GM23338 (cell line): Measurements from ENCODE around the gene MBOAT7. TPM values are rescaled to one million over a fixed set of nuclear protein-coding genes. Genes with fewer than 3 reads are reported as not detected.
A peak's percentile ranks its signal among the peaks of the same experiment; 100 is the strongest.
"Not testable (repeated sequence)": the region's sequence is repeated elsewhere in the genome, so short reads cannot be mapped to it uniquely, and the experiment has no call there.

Experiments used
- ATAC-seq: fragments of 200-7000 bp; cut with Tn5 transposase; 3 replicates; pipeline ENCODE4 v1.9.1; 2020
- DNase-seq: peaks from one replicate; pipeline ENCODE4 v3.0.0-alpha.2; 2015; ENCODE audit warnings: low spot score
- H2AFZ ChIP-seq: fragments of 200-600 bp; sonication (generic); 2 replicates; pipeline ENCODE4 v1.8.0; 2016; ENCODE audit warnings: antibody characterized with exemption, mild to moderate bottlenecking, moderate library complexity
- H3F3A ChIP-seq: fragments of 200-600 bp; sonication (generic); replicated peaks from 2 replicates; pipeline ENCODE4 v1.8.0; 2017; ENCODE audit warnings: antibody characterized with exemption, mixed run types, low read depth
- H3K27ac ChIP-seq: fragments of 200-600 bp; sonication (generic); 2 replicates; pipeline ENCODE4 v1.6.1; 2016; ENCODE audit warnings: low read depth
- H3K27me3 ChIP-seq: fragments of 200-600 bp; sonication (generic); 2 replicates; pipeline ENCODE4 v1.8.0; 2016; ENCODE audit warnings: mild to moderate bottlenecking, mixed run types, moderate library complexity; ENCODE audit not compliant: insufficient read depth
- H3K36me3 ChIP-seq: fragments of 200-600 bp; sonication (generic); 2 replicates; pipeline ENCODE4 v1.8.0; 2016; ENCODE audit warnings: mild to moderate bottlenecking; ENCODE audit not compliant: insufficient read depth
- H3K4me1 ChIP-seq: fragments of 200-600 bp; sonication (generic); 2 replicates; pipeline ENCODE4 v1.8.0; 2016; ENCODE audit warnings: mild to moderate bottlenecking, moderate library complexity; ENCODE audit not compliant: insufficient read depth
- H3K4me2 ChIP-seq: fragments of 200-600 bp; sonication (generic); 2 replicates; pipeline ENCODE4 v1.7.1; 2017; ENCODE audit warnings: mixed run types
- H3K4me3 ChIP-seq: fragments of 200-600 bp; sonication (generic); 2 replicates; pipeline ENCODE4 v1.6.1; 2016; ENCODE audit warnings: mixed run types
- H3K79me2 ChIP-seq: fragments of 200-600 bp; sonication (generic); replicated peaks from 2 replicates; pipeline ENCODE4 v1.8.0; 2017; ENCODE audit warnings: mild to moderate bottlenecking; ENCODE audit not compliant: insufficient read depth
- H3K9me2 ChIP-seq: fragments of 200-600 bp; sonication (generic); 2 replicates; pipeline ENCODE4 v1.8.0; 2017; ENCODE audit not compliant: insufficient read depth
- H4K20me1 ChIP-seq: fragments of 200-600 bp; sonication (generic); replicated peaks from 2 replicates; pipeline ENCODE4 v1.8.0; 2017; ENCODE audit warnings: mild to moderate bottlenecking; ENCODE audit not compliant: insufficient read depth
- H3K27ac Mint-ChIP-seq: 2 replicates; pipeline ENCODE4 v1.8.0; 2020; ENCODE audit warnings: inconsistent platforms, mild to moderate bottlenecking, moderate library complexity, mixed read lengths
- H3K27me3 Mint-ChIP-seq: 3 replicates; pipeline ENCODE4 v1.8.0; 2022; ENCODE audit warnings: low read depth, mild to moderate bottlenecking, moderate library complexity, mixed read lengths, inconsistent platforms; ENCODE audit not compliant: insufficient read depth, poor library complexity
- H3K36me3 Mint-ChIP-seq: 3 replicates; pipeline ENCODE4 v1.8.0; 2021; ENCODE audit warnings: low read depth, mild to moderate bottlenecking, inconsistent platforms, moderate library complexity, mixed read lengths
- H3K4me1 Mint-ChIP-seq: 3 replicates; pipeline ENCODE4 v1.8.0; 2020; ENCODE audit warnings: mild to moderate bottlenecking, inconsistent platforms, mixed read lengths
- H3K4me3 Mint-ChIP-seq: 3 replicates; pipeline ENCODE4 v1.8.0; 2021; ENCODE audit warnings: moderate library complexity, mild to moderate bottlenecking, inconsistent platforms, mixed read lengths
- H3K9me3 Mint-ChIP-seq: 3 replicates; pipeline ENCODE4 v1.8.0; 2020; ENCODE audit warnings: moderate library complexity, mild to moderate bottlenecking, inconsistent platforms, mixed read lengths
- CREB1 ChIP-seq: fragments of 250-450 bp; sonication (Bioruptor Pico); IDR thresholded peaks from 2 replicates; pipeline ENCODE4 v1.5.0; 2020; ENCODE audit warnings: low read depth, mild to moderate bottlenecking, moderate library complexity
- EZH2 ChIP-seq: fragments of 200-600 bp; sonication (generic); IDR thresholded peaks from one replicate; pipeline ENCODE4 v1.8.0; 2017; ENCODE audit warnings: antibody characterized with exemption, mild to moderate bottlenecking, low read depth; ENCODE audit not compliant: unreplicated experiment
- EZH2phosphoT487 ChIP-seq: fragments of 200-600 bp; sonication (generic); IDR thresholded peaks from one replicate; pipeline ENCODE4 v1.8.1; 2018; ENCODE audit warnings: antibody characterized with exemption; ENCODE audit not compliant: unreplicated experiment
- JUNB ChIP-seq: IDR thresholded peaks from one replicate; pipeline ENCODE4 v1.6.1; 2016; ENCODE audit warnings: antibody characterized with exemption; ENCODE audit not compliant: unreplicated experiment
- REST ChIP-seq: IDR thresholded peaks from one replicate; pipeline ENCODE4 v1.6.1; 2018; ENCODE audit warnings: antibody characterized with exemption; ENCODE audit not compliant: unreplicated experiment
- ZNF331 ChIP-seq: fragments of 250-450 bp; sonication (Bioruptor Pico); IDR thresholded peaks from 2 replicates; pipeline ENCODE4 v1.5.0; 2020; ENCODE audit warnings: low read depth, mild to moderate bottlenecking, moderate library complexity
- polyA plus RNA-seq: library from polyadenylated mRNA; unstranded; fragments of >200 nt; fragmentation: Nextera tagmentation; extraction: Ambion mirVana; gene quantifications from 2 replicates; pipeline ENCODE4 v1.2.1, GENCODE V29; 2016
- total RNA-seq: library from RNA; depleted of rRNA; stranded (reverse); fragments of >200 nt; shearing (Covaris generic); gene quantifications from 2 replicates; pipeline ENCODE4 v1.2.3, GENCODE V29; 2014

The MBOAT7 gene
- total and polyA plus RNA-seq, 2 experiments from 2014 or later = 77.8 to 184 TPM

DNA sequence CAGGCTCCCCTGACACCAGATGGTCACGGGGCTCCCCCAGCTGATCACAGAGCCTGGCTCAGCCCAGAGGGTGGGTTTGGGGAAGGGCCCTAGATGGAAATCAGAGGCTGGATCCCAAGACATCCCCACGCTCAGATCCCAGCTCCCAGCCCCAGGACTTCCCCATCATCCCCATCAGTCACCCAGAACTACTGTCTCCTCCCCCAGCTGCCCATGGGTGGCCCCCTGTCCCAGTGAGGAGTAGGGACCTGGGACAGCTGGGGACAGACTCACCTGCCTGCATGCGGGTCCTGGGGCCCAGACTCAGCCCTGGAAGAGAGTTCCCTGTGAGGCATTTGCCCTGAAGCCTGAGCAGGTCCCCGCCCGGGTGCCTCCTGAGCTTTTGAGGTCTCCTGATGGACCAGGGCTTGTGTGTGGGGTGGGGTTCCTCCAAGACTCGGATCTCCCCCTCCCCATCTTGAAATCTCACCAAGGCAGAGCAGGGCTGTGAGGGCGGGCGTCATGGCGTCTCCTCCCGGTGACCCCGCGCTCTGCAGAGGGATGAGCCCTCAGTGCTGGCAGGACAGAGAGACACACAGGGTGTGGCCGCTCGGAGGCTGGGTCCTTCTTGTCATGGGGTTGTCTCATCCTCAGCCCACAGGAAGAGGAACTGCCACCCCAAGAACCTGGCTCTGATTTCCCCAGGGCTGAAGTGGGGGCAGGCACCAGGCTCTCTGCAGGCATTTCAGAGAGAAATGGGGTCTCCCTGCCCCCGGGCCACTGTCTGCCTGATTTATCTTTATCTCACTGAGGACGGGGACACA, 33.3 kb upstream of the MBOAT7 start, which contains the start of gene LILRB3:
Gene LILRB3 (minus strand): TSS at position 534 of the 803 bp plus-strand sequence. CDS start 31 bp downstream, at position 503.
- not testable (repeated sequence) for H3K9me3 Mint-ChIP-seq, H3F3A ChIP-seq, DNase-seq, H3K27ac ChIP-seq, H3K9me2 ChIP-seq, H3K36me3 Mint-ChIP-seq, H3K27me3 ChIP-seq, H3K4me1 ChIP-seq, H2AFZ ChIP-seq, H3K4me1 Mint-ChIP-seq, H3K4me3 ChIP-seq, H3K79me2 ChIP-seq, H3K27me3 Mint-ChIP-seq, H3K36me3 ChIP-seq, H3K4me2 ChIP-seq, H3K4me3 Mint-ChIP-seq, H4K20me1 ChIP-seq, H3K27ac Mint-ChIP-seq
- peak; percentile 47 for ATAC-seq

DNA sequence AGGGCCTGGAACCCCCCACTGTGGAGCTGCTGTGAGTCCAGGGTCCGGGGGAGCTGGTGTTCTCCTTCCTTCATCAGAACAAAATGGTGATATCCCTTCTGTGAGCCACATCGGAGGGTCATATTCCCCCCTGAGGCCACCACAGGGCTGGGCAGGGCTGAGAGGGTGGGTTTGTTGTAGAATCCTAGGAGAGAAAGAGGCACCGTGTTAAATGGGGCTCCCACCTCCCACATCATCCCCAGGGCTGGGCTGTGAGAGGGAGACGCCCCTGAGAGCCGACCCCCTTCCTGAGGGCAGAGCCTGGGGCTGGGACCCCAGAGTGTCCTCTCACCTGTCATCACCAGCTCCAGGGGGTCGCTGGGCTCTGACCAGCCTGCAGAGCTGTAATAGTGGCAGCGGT, 32.6 kb upstream of the MBOAT7 start:
- H3K9me2 ChIP-seq, H3K27me3 ChIP-seq, H3K9me3 Mint-ChIP-seq, H3K36me3 ChIP-seq, H3K36me3 Mint-ChIP-seq, H3K27ac ChIP-seq, H3K4me3 ChIP-seq, ATAC-seq, H3K4me1 ChIP-seq, H2AFZ ChIP-seq, H3K4me3 Mint-ChIP-seq, DNase-seq, H3K4me1 Mint-ChIP-seq, H4K20me1 ChIP-seq, H3F3A ChIP-seq, H3K4me2 ChIP-seq, H3K79me2 ChIP-seq, H3K27me3 Mint-ChIP-seq, H3K27ac Mint-ChIP-seq: not testable (repeated sequence)

- H3K9me3 Mint-ChIP-seq, H3K27ac ChIP-seq, H3K27me3 Mint-ChIP-seq, ATAC-seq, H3K36me3 ChIP-seq, H3K4me3 ChIP-seq, H2AFZ ChIP-seq, H4K20me1 ChIP-seq, H3K27ac Mint-ChIP-seq, H3K4me2 ChIP-seq, H3K4me1 Mint-ChIP-seq, H3K9me2 ChIP-seq, H3K79me2 ChIP-seq, H3K27me3 ChIP-seq, DNase-seq, H3K4me1 ChIP-seq, H3F3A ChIP-seq, H3K4me3 Mint-ChIP-seq: not testable (repeated sequence)
- peaks cover 18% of the 10 kb centered on the region for H3K36me3 Mint-ChIP-seq
Measured at GRCh38 chr19:54219702-54220101, 30.3 kb upstream of the MBOAT7 start.

GRCh38 chr19:54218960-54219661, 29.7 kb upstream of the MBOAT7 start:
- Histone ChIP-seq H3K9me2 (no peaks in the 10 kb centered on the region), H4K20me1 (no peaks in the 10 kb centered on the region), H3K4me2 (no peak overlapping the region), H3K4me3 (no peak overlapping the region), H3K27me3 (no peaks in the 10 kb centered on the region), H3K4me1 (no peaks in the 10 kb centered on the region), H3F3A (no peaks in the 10 kb centered on the region), H2AFZ (no peak overlapping the region), H3K36me3 (no peaks in the 10 kb centered on the region), H3K79me2 (no peaks in the 10 kb centered on the region), H3K27ac (no peak overlapping the region)
- Mint-ChIP-seq H3K9me3 (peaks cover 2% of the 10 kb centered on the region; the same call in 2 of the 3 replicates), H3K36me3 (peaks cover 20% of the 10 kb centered on the region), H3K4me1 (no peaks in the 10 kb centered on the region; the same call in 1 of the 3 replicates), H3K27ac (no peak overlapping the region), H3K4me3 (no peak overlapping the region; the same call in 2 of the 3 replicates), H3K27me3 (peaks cover 4% of the 10 kb centered on the region)
- no peak for ATAC-seq
- DNase-seq = no peak
- no peak for TF ChIP-seq EZH2
- no peak for TF ChIP-seq CREB1 (CRISPR knock-in tag)
- no peak for TF ChIP-seq JUNB
- no peak for TF ChIP-seq ZNF331 (CRISPR knock-in tag)
- TF ChIP-seq EZH2phosphoT487 = no peak
- no peak for TF ChIP-seq REST
